Effector memory CD8-positive, alpha-beta T cell (primary cell): Measurements from ENCODE around the gene DNLZ.
"Not testable (repeated sequence)": the region's sequence is repeated elsewhere in the genome, so short reads cannot be mapped to it uniquely, and the experiment has no call there.

Source experiments
- ATAC-seq: fragments of 150-1000 bp; cut with Tn5 transposase; replicated peaks from 2 replicates; pipeline ENCODE4 v1.10.0; 2021; ENCODE audit warnings: mild to moderate bottlenecking, moderate library complexity
- DNase-seq, 3 experiments: peaks; one replicate each; pipeline ENCODE4 v3.0.0; 2021
- H3K27ac Mint-ChIP-seq, 2 donors: one replicate each; pipeline ENCODE4 v1.8.0; 2022; ENCODE audit warnings: mild to moderate bottlenecking in 2 of 2, mixed read lengths in 2 of 2, moderate library complexity in 2 of 2
- H3K27me3 Mint-ChIP-seq, 2 donors: one replicate each; pipeline ENCODE4 v1.8.0; 2022; ENCODE audit warnings: mixed read lengths in 2 of 2
- H3K36me3 Mint-ChIP-seq: one replicate; pipeline ENCODE4 v1.8.0; 2022; ENCODE audit warnings: mild to moderate bottlenecking, moderate library complexity, mixed read lengths; ENCODE audit not compliant: insufficient read depth
- H3K4me1 Mint-ChIP-seq, 2 donors: one replicate each; pipeline ENCODE4 v1.8.0; 2022; ENCODE audit warnings: low read depth in 2 of 2, mixed read lengths in 2 of 2
- H3K4me3 Mint-ChIP-seq, 2 donors: one replicate each; pipeline ENCODE4 v1.8.0; 2022; ENCODE audit warnings: mild to moderate bottlenecking in 2 of 2, mixed read lengths in 2 of 2, moderate library complexity in 2 of 2
- H3K9me3 Mint-ChIP-seq, 2 donors: one replicate each; pipeline ENCODE4 v1.8.0; 2022; ENCODE audit warnings: mixed read lengths in 2 of 2

Gene DNLZ

GRCh38 chr9:136357202-136357725, 6.3 kb downstream of the DNLZ start:
- H3K27ac Mint-ChIP-seq: no peak overlapping the region
- H3K4me1 Mint-ChIP-seq: peaks cover 0 to 2% of the 10 kb centered on the region in 2 donors
- DNase-seq (no peak), ATAC-seq (no peak)
- H3K9me3 Mint-ChIP-seq: no peaks in the 10 kb centered on the region
- no peak overlapping the region for H3K4me3 Mint-ChIP-seq
- H3K36me3 Mint-ChIP-seq: peaks cover 3% of the 10 kb centered on the region
- no peaks in the 10 kb centered on the region for H3K27me3 Mint-ChIP-seq

GRCh38 chr9:136355616-136356557, 7.7 kb downstream of the DNLZ start:
- no peak for ATAC-seq
- no peak overlapping the region for H3K27ac Mint-ChIP-seq
- no peak for DNase-seq
- no peak overlapping the region for H3K4me3 Mint-ChIP-seq
- H3K27me3 Mint-ChIP-seq: no peaks in the 10 kb centered on the region
- peaks cover 0 to 2% of the 10 kb centered on the region in 2 donors for H3K4me1 Mint-ChIP-seq
- H3K36me3 Mint-ChIP-seq: peaks cover 2% of the 10 kb centered on the region
- H3K9me3 Mint-ChIP-seq: no peaks in the 10 kb centered on the region

GRCh38 chr9:136354592-136355085, 8.9 kb downstream of the DNLZ start:
- ATAC-seq: peak; percentile 12
- H3K27me3 Mint-ChIP-seq: no peaks in the 10 kb centered on the region
- peak overlapping the region in 1 of 2 donors; percentile 68 for H3K27ac Mint-ChIP-seq
- H3K4me1 Mint-ChIP-seq: peaks cover 0 to 2% of the 10 kb centered on the region in 2 donors
- H3K4me3 Mint-ChIP-seq: no peak overlapping the region
- H3K9me3 Mint-ChIP-seq: no peaks in the 10 kb centered on the region
- H3K36me3 Mint-ChIP-seq: peaks cover 2% of the 10 kb centered on the region
- no peak for DNase-seq

- Mint-ChIP-seq H3K4me3 (no peak overlapping the region), H3K9me3 (no peaks in the 10 kb centered on the region), H3K4me1 (peaks cover 0 to 2% of the 10 kb centered on the region in 2 donors), H3K36me3 (peaks cover 2% of the 10 kb centered on the region), H3K27me3 (no peaks in the 10 kb centered on the region), H3K27ac (peak overlapping the region in 1 of 2 donors; percentile 20)
- DNase-seq (no peak), ATAC-seq (no peak)
Observed at GRCh38 chr9:136353757-136354488, 9.6 kb downstream of the DNLZ start.

GRCh38 chr9:136353088-136353487, 10.5 kb downstream of the DNLZ start:
- no peak for ATAC-seq
- Mint-ChIP-seq H3K27me3 (no peaks in the 10 kb centered on the region), H3K36me3 (peaks cover 2% of the 10 kb centered on the region), H3K4me3 (no peak overlapping the region), H3K27ac (peak overlapping the region in 1 of 2 donors; percentile 8), H3K4me1 (peaks cover 0 to 2% of the 10 kb centered on the region in 2 donors), H3K9me3 (no peaks in the 10 kb centered on the region)
- no peak for DNase-seq

GRCh38 chr9:136352682-136353081, 10.9 kb downstream of the DNLZ start:
- ATAC-seq (no peak), DNase-seq (no peak)
- Mint-ChIP-seq H3K4me1 (peaks cover 0 to 2% of the 10 kb centered on the region in 2 donors), H3K4me3 (no peak overlapping the region), H3K27me3 (no peaks in the 10 kb centered on the region), H3K36me3 (peaks cover 2% of the 10 kb centered on the region), H3K9me3 (no peaks in the 10 kb centered on the region), H3K27ac (peak overlapping the region in 1 of 2 donors; percentile 8)

- H3K4me3 Mint-ChIP-seq, H3K4me1 Mint-ChIP-seq, H3K27me3 Mint-ChIP-seq, H3K9me3 Mint-ChIP-seq, H3K36me3 Mint-ChIP-seq, ATAC-seq, H3K27ac Mint-ChIP-seq, DNase-seq: not testable (repeated sequence)
Observed at GRCh38 chr9:136351868-136352267, 11.7 kb downstream of the DNLZ start.

- Mint-ChIP-seq H3K9me3 (no peaks in the 10 kb centered on the region), H3K4me3 (no peak overlapping the region)
Observed at GRCh38 chr9:136351252-136351800, 12.2 kb downstream of the DNLZ start.

GRCh38 chr9:136349546-136349945, 14.0 kb downstream of the DNLZ start:
- H3K4me1 Mint-ChIP-seq: no peaks in the 10 kb centered on the region
- no peak for DNase-seq
- no peaks in the 10 kb centered on the region for H3K9me3 Mint-ChIP-seq
- no peak overlapping the region for H3K27ac Mint-ChIP-seq
- ATAC-seq: no peak
- H3K36me3 Mint-ChIP-seq: peaks cover 2% of the 10 kb centered on the region
- H3K4me3 Mint-ChIP-seq: no peak overlapping the region
- no peaks in the 10 kb centered on the region for H3K27me3 Mint-ChIP-seq

More at GRCh38 chr9:136351252-136351800, 12.2 kb downstream of the DNLZ start:
- H3K27me3 Mint-ChIP-seq: no peaks in the 10 kb centered on the region
- H3K27ac Mint-ChIP-seq: no peak overlapping the region
- DNase-seq (no peak), ATAC-seq (no peak)
- peaks cover 2% of the 10 kb centered on the region for H3K36me3 Mint-ChIP-seq
- H3K4me1 Mint-ChIP-seq: peaks cover 0 to 2% of the 10 kb centered on the region in 2 donors

- Mint-ChIP-seq H3K27me3 (no peaks in the 10 kb centered on the region), H3K4me3 (no peak overlapping the region), H3K4me1 (no peaks in the 10 kb centered on the region), H3K36me3 (peaks cover 2% of the 10 kb centered on the region), H3K27ac (no peak overlapping the region), H3K9me3 (no peaks in the 10 kb centered on the region)
- ATAC-seq: no peak
- DNase-seq: no peak
Observed at GRCh38 chr9:136348691-136349090, 14.9 kb downstream of the DNLZ start.

- H3K4me1 Mint-ChIP-seq: no peaks in the 10 kb centered on the region
- H3K4me3 Mint-ChIP-seq: no peak overlapping the region
- no peaks in the 10 kb centered on the region for H3K9me3 Mint-ChIP-seq
- ATAC-seq: no peak
- H3K27ac Mint-ChIP-seq: no peak overlapping the region
- no peak for DNase-seq
- H3K36me3 Mint-ChIP-seq: peaks cover 1% of the 10 kb centered on the region
- H3K27me3 Mint-ChIP-seq: no peaks in the 10 kb centered on the region
Observed at GRCh38 chr9:136347472-136348256, 15.9 kb downstream of the DNLZ start.

GRCh38 chr9:136346927-136347465, 16.5 kb downstream of the DNLZ start:
- DNase-seq (no peak), ATAC-seq (no peak)
- Mint-ChIP-seq H3K4me1 (no peaks in the 10 kb centered on the region), H3K36me3 (no peaks in the 10 kb centered on the region), H3K9me3 (no peaks in the 10 kb centered on the region), H3K27ac (no peak overlapping the region), H3K4me3 (no peak overlapping the region), H3K27me3 (no peaks in the 10 kb centered on the region)
